ENCODE data around the gene ASB13. TPM values are rescaled to one million over a fixed set of nuclear protein-coding genes. Genes with fewer than 3 reads are reported as not detected.

Gene ASB13
- total and polyA plus RNA-seq, 2 donors from 2014 or later, result 47.7 to 95.1 TPM

DNA sequence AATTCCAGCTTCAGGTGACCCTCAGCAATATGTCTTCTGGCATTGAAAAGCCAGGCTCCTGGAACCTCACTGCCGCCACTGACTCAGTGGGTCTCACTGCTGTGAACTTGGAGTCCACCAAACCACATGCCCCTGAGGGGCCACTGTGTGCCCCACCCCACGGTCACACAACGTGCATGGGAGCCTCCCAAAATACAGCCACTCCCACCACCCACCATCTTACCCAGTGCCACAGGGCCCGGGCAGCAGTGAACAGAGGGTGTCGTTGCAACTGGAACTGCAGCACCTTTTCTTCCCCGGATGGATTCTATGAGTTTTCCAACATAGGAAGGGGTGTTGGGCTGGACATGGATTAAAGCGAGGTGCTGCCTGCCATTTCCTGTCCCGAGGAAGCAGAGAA lies 60.1 kb downstream of the ASB13 start:
- H3K36me3 ChIP-seq (ENCODE audit: control insufficient read depth in 2 of 3, insufficient read depth in 3 of 3, low read length in 3 of 3), result no peaks in the 10 kb centered on the region
- no peak overlapping the region for H3K9ac ChIP-seq (ENCODE audit: low read length in 3 of 3)
- intact Hi-C loops (cut with DNase I), result no loop called here
- peaks cover 0 to 8% (median 0%) of the 10 kb centered on the region in 3 donors for H3K4me1 ChIP-seq (ENCODE audit: control insufficient read depth in 2 of 3, insufficient read depth in 2 of 3, low read depth in 1 of 3, low read length in 3 of 3)
- H3K9me3 ChIP-seq (ENCODE audit: control insufficient read depth in 2 of 3, insufficient read depth in 1 of 3, low read length in 3 of 3), result no peaks in the 10 kb centered on the region
- no peak for FAIRE-seq
- TF ChIP-seq, protein P1, sequence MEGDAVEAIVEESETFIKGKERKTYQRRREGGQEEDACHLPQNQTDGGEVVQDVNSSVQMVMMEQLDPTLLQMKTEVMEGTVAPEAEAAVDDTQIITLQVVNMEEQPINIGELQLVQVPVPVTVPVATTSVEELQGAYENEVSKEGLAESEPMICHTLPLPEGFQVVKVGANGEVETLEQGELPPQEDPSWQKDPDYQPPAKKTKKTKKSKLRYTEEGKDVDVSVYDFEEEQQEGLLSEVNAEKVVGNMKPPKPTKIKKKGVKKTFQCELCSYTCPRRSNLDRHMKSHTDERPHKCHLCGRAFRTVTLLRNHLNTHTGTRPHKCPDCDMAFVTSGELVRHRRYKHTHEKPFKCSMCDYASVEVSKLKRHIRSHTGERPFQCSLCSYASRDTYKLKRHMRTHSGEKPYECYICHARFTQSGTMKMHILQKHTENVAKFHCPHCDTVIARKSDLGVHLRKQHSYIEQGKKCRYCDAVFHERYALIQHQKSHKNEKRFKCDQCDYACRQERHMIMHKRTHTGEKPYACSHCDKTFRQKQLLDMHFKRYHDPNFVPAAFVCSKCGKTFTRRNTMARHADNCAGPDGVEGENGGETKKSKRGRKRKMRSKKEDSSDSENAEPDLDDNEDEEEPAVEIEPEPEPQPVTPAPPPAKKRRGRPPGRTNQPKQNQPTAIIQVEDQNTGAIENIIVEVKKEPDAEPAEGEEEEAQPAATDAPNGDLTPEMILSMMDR (IDR thresholded peaks at IDR 0.05; ENCODE audit: borderline replicate concordance, extremely low read depth, insufficient read depth), result no peak
- DNase-seq, result peak in 1 of 5 donors; percentile 28
- no peaks in the 10 kb centered on the region for H3K27me3 ChIP-seq (ENCODE audit: control insufficient read depth, insufficient read depth, low read length)
- H3K4me3 ChIP-seq (ENCODE audit: low read length in 3 of 3), result no peak overlapping the region
- no peak overlapping the region for H3K27ac ChIP-seq (ENCODE audit: low read depth in 2 of 2, low read length in 2 of 2)

DNA sequence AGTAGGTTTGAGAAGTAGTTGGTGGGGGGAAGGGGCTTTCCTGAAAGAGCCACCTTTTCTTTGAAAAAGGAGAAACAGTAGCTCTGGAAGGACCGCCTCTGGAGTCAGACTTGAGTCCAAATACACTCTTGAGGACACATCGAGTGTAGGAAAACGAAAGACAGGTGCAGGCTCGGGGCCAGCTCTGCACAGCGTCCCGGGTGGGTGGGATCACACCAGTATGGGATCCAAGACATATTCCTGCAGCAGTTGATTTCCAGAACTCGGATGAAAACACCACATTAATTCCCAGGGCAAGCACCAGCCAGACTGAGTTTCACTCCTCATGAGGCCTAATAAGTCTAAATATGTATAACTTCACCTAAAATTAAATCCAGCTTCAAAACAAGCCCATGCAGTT lies 61.4 kb downstream of the ASB13 start:
- Histone ChIP-seq H3K4me1 (ENCODE audit: control insufficient read depth in 2 of 3, insufficient read depth in 2 of 3, low read depth in 1 of 3, low read length in 3 of 3) (peaks cover 0 to 4% (median 0%) of the 10 kb centered on the region in 3 donors), H3K27ac (ENCODE audit: low read depth in 2 of 2, low read length in 2 of 2) (no peak overlapping the region), H3K27me3 (ENCODE audit: control insufficient read depth, insufficient read depth, low read length) (no peaks in the 10 kb centered on the region), H3K9ac (ENCODE audit: low read length in 3 of 3) (no peak overlapping the region), H3K9me3 (ENCODE audit: control insufficient read depth in 2 of 3, insufficient read depth in 1 of 3, low read length in 3 of 3) (no peaks in the 10 kb centered on the region), H3K36me3 (ENCODE audit: control insufficient read depth in 2 of 3, insufficient read depth in 3 of 3, low read length in 3 of 3) (no peaks in the 10 kb centered on the region), H3K4me3 (ENCODE audit: low read length in 3 of 3) (no peak overlapping the region)
- DNase-seq (peak in 1 of 5 donors; percentile 25), FAIRE-seq (no peak)
- intact Hi-C loops (cut with DNase I), result no loop called here
- TF ChIP-seq, protein P1 (IDR thresholded peaks at IDR 0.05; ENCODE audit: borderline replicate concordance, extremely low read depth, insufficient read depth), result no peak

DNA sequence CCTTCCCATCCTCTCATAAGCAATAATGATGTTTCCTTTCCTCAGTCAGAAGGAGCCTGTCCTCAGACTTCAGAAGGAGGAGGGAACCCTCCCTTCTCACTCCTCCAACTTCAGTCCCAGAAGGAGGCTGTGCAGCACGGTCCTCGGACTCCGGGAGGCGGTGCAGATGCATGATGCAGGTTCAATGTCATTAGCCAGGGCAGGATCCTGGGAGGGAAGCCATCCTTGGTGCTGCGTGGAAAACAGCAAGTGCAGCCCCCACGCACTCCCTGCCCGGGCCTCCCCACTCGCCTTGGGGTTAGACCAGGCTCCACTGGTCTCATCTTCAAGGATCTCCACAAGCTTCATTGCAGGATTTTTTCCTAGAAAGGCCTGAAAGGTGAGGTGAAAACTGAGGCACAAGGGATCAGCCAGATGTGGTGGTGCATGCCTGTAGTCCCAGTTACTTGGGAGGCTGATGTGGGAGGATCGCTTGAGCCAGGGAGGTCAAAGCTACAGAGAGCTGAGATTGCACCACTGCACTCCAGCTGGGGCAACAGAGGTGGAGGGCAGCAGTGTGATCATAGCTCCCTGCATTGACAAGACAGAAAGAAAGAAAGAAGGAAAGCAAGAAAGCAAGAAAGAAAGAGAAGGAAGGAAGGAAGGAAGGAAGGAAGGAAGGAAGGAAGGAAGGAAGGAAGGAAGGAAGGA lies 62.0 kb downstream of the ASB13 start:
- no peaks in the 10 kb centered on the region for H3K9me3 ChIP-seq (ENCODE audit: control insufficient read depth in 2 of 3, insufficient read depth in 1 of 3, low read length in 3 of 3)
- H3K27me3 ChIP-seq (ENCODE audit: control insufficient read depth, insufficient read depth, low read length), result no peaks in the 10 kb centered on the region
- no peaks in the 10 kb centered on the region for H3K36me3 ChIP-seq (ENCODE audit: control insufficient read depth in 2 of 3, insufficient read depth in 3 of 3, low read length in 3 of 3)
- H3K27ac ChIP-seq (ENCODE audit: low read depth in 2 of 2, low read length in 2 of 2), result no peak overlapping the region
- H3K9ac ChIP-seq (ENCODE audit: low read length in 3 of 3), result no peak overlapping the region
- TF ChIP-seq, protein P1 (IDR thresholded peaks at IDR 0.05; ENCODE audit: borderline replicate concordance, extremely low read depth, insufficient read depth), result no peak
- DNase-seq (peak in 1 of 5 donors; percentile 29), FAIRE-seq (no peak)
- H3K4me3 ChIP-seq (ENCODE audit: low read length in 3 of 3), result no peak overlapping the region
- intact Hi-C loops (cut with DNase I), result no loop called here
- peaks cover 0 to 3% (median 0%) of the 10 kb centered on the region in 3 donors for H3K4me1 ChIP-seq (ENCODE audit: control insufficient read depth in 2 of 3, insufficient read depth in 2 of 3, low read depth in 1 of 3, low read length in 3 of 3)

DNA sequence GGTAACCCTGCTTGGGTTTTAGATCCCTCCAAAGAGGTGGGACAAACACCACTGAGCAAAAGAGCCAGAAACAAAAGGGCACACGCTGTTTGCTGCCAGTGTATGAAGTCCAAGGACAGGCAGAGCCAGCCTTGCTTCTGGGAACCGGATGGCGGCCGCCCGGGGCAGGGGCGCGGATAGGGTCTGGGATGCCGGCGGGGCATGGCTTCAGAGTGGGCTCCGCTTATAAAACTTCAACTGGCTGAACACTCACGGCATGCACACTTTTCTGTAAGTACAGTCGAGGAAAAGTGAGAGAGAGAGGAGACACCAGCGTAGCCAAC lies 62.6 kb downstream of the ASB13 start:
- TF ChIP-seq, protein P1 (IDR thresholded peaks at IDR 0.05; ENCODE audit: borderline replicate concordance, extremely low read depth, insufficient read depth), result no peak
- Histone ChIP-seq H3K9ac (ENCODE audit: low read length in 3 of 3) (no peak overlapping the region), H3K27me3 (ENCODE audit: control insufficient read depth, insufficient read depth, low read length) (no peaks in the 10 kb centered on the region), H3K36me3 (ENCODE audit: control insufficient read depth in 2 of 3, insufficient read depth in 3 of 3, low read length in 3 of 3) (no peaks in the 10 kb centered on the region), H3K27ac (ENCODE audit: low read depth in 2 of 2, low read length in 2 of 2) (no peak overlapping the region), H3K9me3 (ENCODE audit: control insufficient read depth in 2 of 3, insufficient read depth in 1 of 3, low read length in 3 of 3) (no peaks in the 10 kb centered on the region), H3K4me3 (ENCODE audit: low read length in 3 of 3) (no peak overlapping the region), H3K4me1 (ENCODE audit: control insufficient read depth in 2 of 3, insufficient read depth in 2 of 3, low read depth in 1 of 3, low read length in 3 of 3) (peaks cover 0 to 3% (median 0%) of the 10 kb centered on the region in 3 donors)
- intact Hi-C loops (cut with DNase I), result no loop called here
- peak in 1 of 5 donors; percentile 30 for DNase-seq
- FAIRE-seq, result no peak

Data from kidney (tissue), 14 donors.